ENCODE results near the gene ZNF468. TPM values are rescaled to one million over a fixed set of nuclear protein-coding genes. Genes with fewer than 3 reads are reported as not detected.

The ZNF468 gene
- total RNA-seq, 4 donors from 2014 or later = 8.2 to 19.2 (median 14.0) TPM

- no peak overlapping the region for H3K4me3 ChIP-seq
- H3K9me3 ChIP-seq = peaks cover 0 to 14% (median 0%) of the 10 kb centered on the region in 4 donors
- TF ChIP-seq POLR2A (IDR thresholded peaks at IDR 0.05) (no peak), EP300 (IDR thresholded peaks at IDR 0.05) (no peak), CTCF (IDR thresholded peaks at IDR 0.05) (no peak)
- peaks cover 0 to 4% (median 0%) of the 10 kb centered on the region in 3 donors for H3K36me3 ChIP-seq
- no peak for DNase-seq (ENCODE audit: low spot score in 2 of 2)
- H3K4me1 ChIP-seq = peaks cover 0 to 18% (median 0%) of the 10 kb centered on the region in 4 donors
- H3K27me3 ChIP-seq = no peaks in the 10 kb centered on the region
- WGBS, 2 donors = 91 to 95% methylated on average over 6 of the region's 6 CpGs
- H3K27ac ChIP-seq = no peak overlapping the region
Observed at GRCh38 chr19:52789440-52789839, 68.0 kb downstream of the ZNF468 start.

Small RNAs within 50 kb of the gene (small RNA-seq; reads per million reads assigned to genes)
- gene ZNF320 = not detected

Other genes with a start within 250 kb of the ZNF468 start
- 10 to 100 TPM; 73.4 to 92.6 (median 81.7) TPM for gene ZNF83, start 219.3 kb downstream of the ZNF468 start, total RNA-seq
- gene ZNF611, start 122.6 kb downstream of the ZNF468 start, total RNA-seq = 10 to 100 TPM; 11.6 to 15.9 (median 13.3) TPM
- 10 to 100 TPM in 1 of 4 donors, 1 to 10 TPM in 3; 6.3 to 10.3 (median 8.2) TPM for gene ZNF600, start 70.8 kb downstream of the ZNF468 start, total RNA-seq
- gene ZNF28, start 36.0 kb downstream of the ZNF468 start, total RNA-seq = 10 to 100 TPM in 2 of 4 donors, 1 to 10 TPM in 2; 7.2 to 20.3 (median 13.5) TPM
- gene ZNF320, start 40.0 kb upstream of the ZNF468 start, total RNA-seq = 10 to 100 TPM in 3 of 4 donors, 1 to 10 TPM in 1; 1.5 to 32.4 (median 20.1) TPM
- 1 to 10 TPM; 1.9 to 4.6 (median 2.9) TPM for gene ZNF888, start 65.8 kb upstream of the ZNF468 start, total RNA-seq
- gene ZNF816, start 105.3 kb upstream of the ZNF468 start, total RNA-seq = 10 to 100 TPM in 3 of 4 donors, 1 to 10 TPM in 1; 3.7 to 23.0 (median 13.5) TPM
- not detected for gene ERVV-1, start 156.3 kb upstream of the ZNF468 start, total RNA-seq
- not detected for gene ERVV-2, start 187.1 kb upstream of the ZNF468 start, total RNA-seq
- gene ZNF160, start 245.8 kb upstream of the ZNF468 start, total RNA-seq = 10 to 100 TPM; 38.9 to 65.7 (median 45.4) TPM